Neural progenitor cell (in vitro differentiated cells): ENCODE results near the gene MTTP. TPM values are rescaled to one million over a fixed set of nuclear protein-coding genes. Genes with fewer than 3 reads are reported as not detected.

Source experiments
- DNase-seq: peaks from one replicate; pipeline ENCODE4 v3.0.0-alpha.2; 2016; ENCODE audit warnings: low spot score
- H2AFZ ChIP-seq: fragments of 200-600 bp; sonication (generic); replicated peaks from 2 replicates; pipeline ENCODE4 v1.6.1; 2016; ENCODE audit warnings: antibody characterized with exemption
- H3F3A ChIP-seq: fragments of 200-600 bp; sonication (generic); 2 replicates; pipeline ENCODE4 v1.6.1; 2016; ENCODE audit warnings: antibody characterized with exemption, low read depth
- H3K27ac ChIP-seq: fragments of 200-600 bp; sonication (generic); 2 replicates; pipeline ENCODE4 v1.5.1; 2016; ENCODE audit warnings: mild to moderate bottlenecking
- H3K27me3 ChIP-seq: fragments of 200-600 bp; sonication (generic); 2 replicates; pipeline ENCODE4 v1.6.1; 2016; ENCODE audit warnings: mild to moderate bottlenecking, moderate library complexity
- H3K36me3 ChIP-seq: fragments of 200-600 bp; sonication (generic); 2 replicates; pipeline ENCODE4 v1.5.1; 2016
- H3K4me1 ChIP-seq: fragments of 200-600 bp; sonication (generic); 2 replicates; pipeline ENCODE4 v1.6.1; 2016; ENCODE audit warnings: mixed run types
- H3K4me2 ChIP-seq: fragments of 200-600 bp; sonication (generic); 2 replicates; pipeline ENCODE4 v1.6.1; 2016
- H3K4me3 ChIP-seq: fragments of 200-600 bp; sonication (generic); 2 replicates; pipeline ENCODE4 v1.5.1; 2016
- H3K79me2 ChIP-seq: fragments of 200-600 bp; sonication (generic); 2 replicates; pipeline ENCODE4 v1.6.1; 2016; ENCODE audit warnings: low read depth
- H3K9ac ChIP-seq: fragments of 200-600 bp; sonication (generic); 2 replicates; pipeline ENCODE4 v1.6.1; 2016
- H3K9me3 ChIP-seq: fragments of 200-600 bp; sonication (generic); 2 replicates; pipeline ENCODE4 v1.5.1; 2016; ENCODE audit warnings: low read depth
- H4K20me1 ChIP-seq: fragments of 200-600 bp; sonication (generic); 2 replicates; pipeline ENCODE4 v1.6.1; 2016; ENCODE audit warnings: low read depth
- H3K27ac Mint-ChIP-seq: 3 replicates; pipeline ENCODE4 v1.8.0; 2021; ENCODE audit warnings: mixed read lengths
- H3K27me3 Mint-ChIP-seq: 2 replicates; pipeline ENCODE4 v1.8.0; 2022; ENCODE audit warnings: low read depth, mild to moderate bottlenecking, inconsistent platforms, moderate library complexity, mixed read lengths; ENCODE audit not compliant: insufficient read depth
- H3K36me3 Mint-ChIP-seq: 3 replicates; pipeline ENCODE4 v1.8.0; 2021; ENCODE audit warnings: mixed read lengths
- H3K4me1 Mint-ChIP-seq: 3 replicates; pipeline ENCODE4 v1.8.0; 2021; ENCODE audit warnings: mixed read lengths
- H3K4me3 Mint-ChIP-seq: 3 replicates; pipeline ENCODE4 v1.8.0; 2021; ENCODE audit warnings: mild to moderate bottlenecking, moderate library complexity, mixed read lengths
- H3K9me3 Mint-ChIP-seq: 3 replicates; pipeline ENCODE4 v1.8.0; 2020; ENCODE audit warnings: mixed read lengths
- CTCF ChIP-seq: fragments of 200-600 bp; sonication (generic); IDR thresholded peaks from 2 replicates; pipeline ENCODE4 v1.5.1; 2017; ENCODE audit warnings: antibody characterized with exemption, mild to moderate bottlenecking
- EZH2 ChIP-seq: fragments of 200-600 bp; sonication (generic); IDR thresholded peaks from 2 replicates; pipeline ENCODE4 v1.6.1; 2017; ENCODE audit warnings: antibody characterized with exemption, mild to moderate bottlenecking, moderate library complexity
- EZH2phosphoT487 ChIP-seq: fragments of 200-600 bp; sonication (generic); IDR thresholded peaks from 2 replicates; pipeline ENCODE4 v1.6.1; 2017; ENCODE audit warnings: antibody characterized with exemption
- total RNA-seq: library from RNA; depleted of rRNA; stranded (reverse); fragments of >200 nt; gene quantifications from 2 replicates; pipeline ENCODE4 v1.2.3, GENCODE V29; 2015; ENCODE audit warnings: low replicate concordance

Gene MTTP
- total RNA-seq, 1 donor from 2014 or later: 4.4 TPM

GRCh38 chr4:99540277-99540939 lies 34.2 kb upstream of the MTTP start:
- Histone ChIP-seq H2AFZ (no peak overlapping the region), H3K27me3 (no peaks in the 10 kb centered on the region), H3K9ac (no peak overlapping the region), H3K79me2 (no peaks in the 10 kb centered on the region), H3K9me3 (no peaks in the 10 kb centered on the region), H3F3A (no peaks in the 10 kb centered on the region), H3K4me2 (no peak overlapping the region), H3K27ac (no peak overlapping the region), H4K20me1 (no peaks in the 10 kb centered on the region), H3K4me3 (no peak overlapping the region), H3K36me3 (no peaks in the 10 kb centered on the region), H3K4me1 (peaks cover 4% of the 10 kb centered on the region)
- TF ChIP-seq CTCF (no peak), EZH2 (no peak), EZH2phosphoT487 (no peak)
- H3K4me3 Mint-ChIP-seq: no peak overlapping the region
- DNase-seq: no peak
- peaks cover 6% of the 10 kb centered on the region for H3K4me1 Mint-ChIP-seq
- peaks cover 5% of the 10 kb centered on the region for H3K27me3 Mint-ChIP-seq
- no peaks in the 10 kb centered on the region for H3K9me3 Mint-ChIP-seq
- H3K27ac Mint-ChIP-seq: no peak overlapping the region
- no peaks in the 10 kb centered on the region for H3K36me3 Mint-ChIP-seq

GRCh38 chr4:99552872-99553271 lies 21.8 kb upstream of the MTTP start:
- H3K27ac Mint-ChIP-seq: no peak overlapping the region

GRCh38 chr4:99563310-99564186 lies 11.1 kb upstream of the MTTP start, which contains the start of gene TRMT10A:
TSS of gene TRMT10A (minus strand) at chr4:99564039. CDS start at chr4:99559338, 4,701 bp downstream.
- H3K27me3 ChIP-seq: no peaks in the 10 kb centered on the region
- peaks cover 4% of the 10 kb centered on the region for H3K4me1 ChIP-seq
- H3F3A ChIP-seq: peaks cover 9% of the 10 kb centered on the region
- H3K9me3 ChIP-seq: no peaks in the 10 kb centered on the region
- peak within 1 kb of the TSS; percentile 63 for H3K4me3 ChIP-seq
- H4K20me1 ChIP-seq: no peaks in the 10 kb centered on the region
- H3K9ac ChIP-seq: peak within 1 kb of the TSS; percentile 70
- peak within 1 kb of the TSS; percentile 73 for H3K4me2 ChIP-seq
- peak within 1 kb of the TSS; percentile 99 for H3K27ac Mint-ChIP-seq
- H3K27ac ChIP-seq: peak within 1 kb of the TSS; percentile 94
- H3K4me1 Mint-ChIP-seq: peaks cover 17% of the 10 kb centered on the region
- peak within 1 kb of the TSS; percentile 98 for H3K4me3 Mint-ChIP-seq
- H2AFZ ChIP-seq: peak within 1 kb of the TSS; percentile 94
- TF ChIP-seq CTCF: peak; percentile 18
- TF ChIP-seq EZH2phosphoT487: no peak
- TF ChIP-seq EZH2: no peak
- H3K27me3 Mint-ChIP-seq: peaks cover 11% of the 10 kb centered on the region
- no peaks in the 10 kb centered on the region for H3K9me3 Mint-ChIP-seq
- H3K79me2 ChIP-seq: no peaks in the 10 kb centered on the region
- peak; percentile 98 for DNase-seq
- no peaks in the 10 kb centered on the region for H3K36me3 Mint-ChIP-seq
- H3K36me3 ChIP-seq: no peaks in the 10 kb centered on the region

More at GRCh38 chr4:99552872-99553271, 21.8 kb upstream of the MTTP start:
- Mint-ChIP-seq H3K4me1 (no peaks in the 10 kb centered on the region), H3K27me3 (no peaks in the 10 kb centered on the region), H3K9me3 (no peaks in the 10 kb centered on the region), H3K36me3 (no peaks in the 10 kb centered on the region), H3K4me3 (no peak overlapping the region)
- Histone ChIP-seq H4K20me1 (no peaks in the 10 kb centered on the region), H3K79me2 (no peaks in the 10 kb centered on the region), H3K36me3 (no peaks in the 10 kb centered on the region), H3K4me2 (no peak overlapping the region), H3K4me3 (no peak overlapping the region), H3K9ac (no peak overlapping the region), H3K4me1 (no peaks in the 10 kb centered on the region), H3F3A (no peaks in the 10 kb centered on the region), H3K27ac (no peak overlapping the region), H3K27me3 (no peaks in the 10 kb centered on the region), H2AFZ (no peak overlapping the region), H3K9me3 (no peaks in the 10 kb centered on the region)
- no peak for TF ChIP-seq EZH2phosphoT487
- no peak for TF ChIP-seq EZH2
- TF ChIP-seq CTCF: no peak
- no peak for DNase-seq
